Measurements from ENCODE around the gene SIRT4. TPM values are rescaled to one million over a fixed set of nuclear protein-coding genes. Genes with fewer than 3 reads are reported as not detected.

Gene SIRT4
- total and polyA plus RNA-seq, 2 of the 13 experiments (the other 11 are each of a cell fraction or from before 2014, with no cell fraction given): 3.4 to 5.8 TPM

DNA sequence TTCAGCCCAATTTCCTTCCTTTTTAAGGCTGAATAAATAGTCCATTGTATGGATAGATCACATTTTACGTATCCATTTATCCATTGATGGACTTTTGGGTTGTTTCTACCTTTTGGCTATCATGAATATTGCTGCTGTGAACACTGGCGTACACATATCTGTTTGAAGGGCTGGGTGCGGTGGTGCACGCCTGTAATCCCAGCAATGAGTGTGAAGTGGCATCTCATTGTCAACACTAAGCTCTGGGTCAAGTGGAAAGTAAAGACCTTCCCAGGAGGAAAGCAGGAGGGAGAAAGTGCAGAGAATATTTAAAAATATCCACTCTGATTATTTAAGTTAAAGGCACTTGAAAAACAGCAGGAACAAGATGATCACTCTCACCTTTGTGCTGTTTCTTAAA, 37.1 kb downstream of the SIRT4 start:
- intact Hi-C loops (cut with micrococcal nuclease; ENCODE audit: unreplicated experiment) (no loop called here), in situ Hi-C loops (cut with HindIII; ENCODE audit: extremely low pct_ligation_motif_present, low pct_unique_long_range_greater_than_20kb) (no loop called here)
- Histone ChIP-seq H3K4me2 (ENCODE audit: low read depth, low read length) (no peak overlapping the region), H3K27ac (ENCODE audit: extremely low read length, insufficient read depth, low read length) (no peak overlapping the region), H3K4me1 (ENCODE audit: insufficient read depth, low read length) (peaks cover 32% of the 10 kb centered on the region), H3K4me3 (replicated peaks in 1 of 3; ENCODE audit: insufficient read depth in 1 of 3, low read depth in 2 of 3, low read length in 3 of 3) (no peak overlapping the region), H3K79me2 (ENCODE audit: insufficient read depth, low read length) (no peaks in the 10 kb centered on the region), H2AFZ (ENCODE audit: low read length) (no peak overlapping the region), H3K36me3 (replicated peaks in 1 of 2; ENCODE audit: control insufficient read depth in 1 of 2, insufficient read depth in 2 of 2, low read length in 2 of 2) (no peaks in the 10 kb centered on the region), H3K27me3 (ENCODE audit: control insufficient read depth in 1 of 2, insufficient read depth in 2 of 2, low read length in 2 of 2) (no peaks in the 10 kb centered on the region), H3K9me3 (ENCODE audit: low read length) (peaks cover 24% of the 10 kb centered on the region), H4K20me1 (ENCODE audit: insufficient read depth, low read length) (no peaks in the 10 kb centered on the region), H3K9ac (ENCODE audit: insufficient read depth, low read depth, low read length) (no peak overlapping the region)
- POLR2A ChIA-PET: no interaction called here
- DNase-seq (ENCODE audit: low spot score): no peak
- 57% methylated on average over 4 of the region's 4 CpGs for WGBS (ENCODE audit: low lambda C conversion rate)
- TF ChIP-seq CBX1 (IDR thresholded peaks at IDR 0.05; ENCODE audit: low read depth) (no peak), KLF15 (CRISPR knock-in tag; IDR thresholded peaks at IDR 0.05; ENCODE audit: borderline replicate concordance) (no peak), ZNF317 (CRISPR knock-in tag; IDR thresholded peaks at IDR 0.05) (no peak), XRCC5 (optimal IDR thresholded peaks at IDR 0.05; ENCODE audit: low read length) (no peak), SATB2 (CRISPR knock-in tag; IDR thresholded peaks at IDR 0.05) (no peak), ZBTB7B (CRISPR knock-in tag; IDR thresholded peaks at IDR 0.05) (no peak), DMAP1 (CRISPR knock-in tag; IDR thresholded peaks at IDR 0.05) (no peak), MLX (CRISPR knock-in tag; IDR thresholded peaks at IDR 0.05) (no peak), TRAFD1 (CRISPR knock-in tag; IDR thresholded peaks at IDR 0.05; ENCODE audit: borderline replicate concordance) (no peak), ZNF740 (CRISPR knock-in tag; IDR thresholded peaks at IDR 0.05) (no peak), TBX2 (CRISPR knock-in tag; IDR thresholded peaks at IDR 0.05; ENCODE audit: borderline replicate concordance) (no peak), ZNF672 (CRISPR knock-in tag; IDR thresholded peaks at IDR 0.05) (no peak), ZNF879 (CRISPR knock-in tag; IDR thresholded peaks at IDR 0.05) (no peak), SALL2 (CRISPR knock-in tag; IDR thresholded peaks at IDR 0.05) (no peak), AHR (CRISPR knock-in tag; IDR thresholded peaks at IDR 0.05) (no peak), SAP130 (CRISPR knock-in tag; IDR thresholded peaks at IDR 0.05; ENCODE audit: low read depth) (no peak), MLLT10 (CRISPR knock-in tag; IDR thresholded peaks at IDR 0.05) (no peak), NFIB (CRISPR knock-in tag; IDR thresholded peaks at IDR 0.05; ENCODE audit: borderline replicate concordance) (no peak), ZNF143 (CRISPR knock-in tag; IDR thresholded peaks at IDR 0.05) (no peak)
- TF ChIP-seq, protein P1, sequence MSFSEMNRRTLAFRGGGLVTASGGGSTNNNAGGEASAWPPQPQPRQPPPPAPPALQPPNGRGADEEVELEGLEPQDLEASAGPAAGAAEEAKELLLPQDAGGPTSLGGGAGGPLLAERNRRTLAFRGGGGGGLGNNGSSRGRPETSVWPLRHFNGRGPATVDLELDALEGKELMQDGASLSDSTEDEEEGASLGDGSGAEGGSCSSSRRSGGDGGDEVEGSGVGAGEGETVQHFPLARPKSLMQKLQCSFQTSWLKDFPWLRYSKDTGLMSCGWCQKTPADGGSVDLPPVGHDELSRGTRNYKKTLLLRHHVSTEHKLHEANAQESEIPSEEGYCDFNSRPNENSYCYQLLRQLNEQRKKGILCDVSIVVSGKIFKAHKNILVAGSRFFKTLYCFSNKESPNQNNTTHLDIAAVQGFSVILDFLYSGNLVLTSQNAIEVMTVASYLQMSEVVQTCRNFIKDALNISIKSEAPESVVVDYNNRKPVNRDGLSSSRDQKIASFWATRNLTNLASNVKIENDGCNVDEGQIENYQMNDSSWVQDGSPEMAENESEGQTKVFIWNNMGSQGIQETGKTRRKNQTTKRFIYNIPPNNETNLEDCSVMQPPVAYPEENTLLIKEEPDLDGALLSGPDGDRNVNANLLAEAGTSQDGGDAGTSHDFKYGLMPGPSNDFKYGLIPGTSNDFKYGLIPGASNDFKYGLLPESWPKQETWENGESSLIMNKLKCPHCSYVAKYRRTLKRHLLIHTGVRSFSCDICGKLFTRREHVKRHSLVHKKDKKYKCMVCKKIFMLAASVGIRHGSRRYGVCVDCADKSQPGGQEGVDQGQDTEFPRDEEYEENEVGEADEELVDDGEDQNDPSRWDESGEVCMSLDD (CRISPR knock-in tag; IDR thresholded peaks at IDR 0.05; ENCODE audit: borderline replicate concordance): no peak
- BruUV-seq (replicated peaks): no TSS peak
- CTCF ChIA-PET (ENCODE audit: low intra/inter-chr PET ratio, low total read pairs): no interaction called here
- no peak for FAIRE-seq
- ATAC-seq: no peak

Measured in HepG2 (cell line).